SK-N-SH (cell line): ENCODE data around the gene UQCR11. TPM values are rescaled to one million over a fixed set of nuclear protein-coding genes. Genes with fewer than 3 reads are reported as not detected.

Source experiments
- CTCF ChIA-PET: fragments of 300-600, 350-600 bp; formaldehyde crosslinking; extraction: SDS; loops from one replicate; lab custom pipeline; 2021; lab: Yijun Ruan, JAX
- POLR2A ChIA-PET: fragments of 350-600 bp; sonication (Branson Sonifier 250); formaldehyde crosslinking; extraction: SDS; loops from one replicate; lab custom pipeline; 2020; ENCODE audit warnings: antibody characterized with exemption, inconsistent platforms; lab: Yijun Ruan, JAX
- DNase-seq: peaks from one replicate; pipeline ENCODE4 v3.0.0; 2012
- H2AFZ ChIP-seq: fragments of 200-600 bp; sonication (generic); 2 replicates; pipeline ENCODE4 v1.8.1; 2016; ENCODE audit warnings: antibody characterized with exemption, mild to moderate bottlenecking, low read depth
- H3F3A ChIP-seq: fragments of 200-600 bp; sonication (generic); replicated peaks from 2 replicates; pipeline ENCODE3; 2016; ENCODE audit warnings: antibody characterized with exemption, mild to moderate bottlenecking; ENCODE audit not compliant: insufficient read depth
- H3K27ac ChIP-seq, 2 experiments: fragments of 200-500 bp in 1 of 2; fragments of 200-600 bp in 1 of 2; sonication (Bioruptor generic) in 1 of 2; sonication (generic), shearing (Covaris generic) in 1 of 2; 2 replicates each; pipeline versions ENCODE4 v1.5.1 to v1.6.1; 2014 to 2016; ENCODE audit warnings: low read depth in 2 of 2, inconsistent platforms in 1 of 2, low read length in 1 of 2, mild to moderate bottlenecking in 1 of 2, mixed read lengths in 1 of 2
- H3K27me3 ChIP-seq: fragments of 200-600 bp; sonication (generic), shearing (Covaris generic); 2 replicates; pipeline ENCODE4 v1.6.1; 2016; ENCODE audit warnings: mixed run types; ENCODE audit not compliant: insufficient read depth
- H3K36me3 ChIP-seq, 2 experiments: fragments of 200-500 bp in 1 of 2; fragments of 200-600 bp in 1 of 2; sonication (Bioruptor generic) in 1 of 2; sonication (generic) in 1 of 2; replicated peaks in 1 of 2; 2 replicates each; pipeline versions ENCODE3 to v1.5.1; 2014 to 2016; ENCODE audit warnings: low read length in 1 of 2, mild to moderate bottlenecking in 1 of 2; ENCODE audit not compliant: insufficient read depth in 2 of 2, control insufficient read depth in 1 of 2
- H3K4me1 ChIP-seq, 2 experiments: fragments of 200-500 bp in 1 of 2; fragments of 200-600 bp in 1 of 2; sonication (Bioruptor generic) in 1 of 2; sonication (generic), shearing (Covaris generic) in 1 of 2; 2 replicates each; pipeline versions ENCODE4 v1.5.1 to v1.6.1; 2014 to 2016; ENCODE audit warnings: low read depth in 1 of 2, low read length in 1 of 2, mixed run types in 1 of 2; ENCODE audit not compliant: insufficient read depth in 2 of 2, control insufficient read depth in 1 of 2
- H3K4me2 ChIP-seq: fragments of 200-600 bp; sonication (generic), shearing (Covaris generic); 2 replicates; pipeline ENCODE4 v1.6.1; 2017; ENCODE audit warnings: mixed run types
- H3K4me3 ChIP-seq, 2 experiments: fragments of 200-500 bp in 1 of 2; fragments of 200-600 bp in 1 of 2; sonication (Bioruptor generic) in 1 of 2; sonication (generic), shearing (Covaris generic) in 1 of 2; 2 replicates each; pipeline versions ENCODE4 v1.5.1 to v1.8.1; 2014 to 2016; ENCODE audit warnings: low read depth in 2 of 2, inconsistent platforms in 1 of 2, low read length in 1 of 2, mild to moderate bottlenecking in 1 of 2, mixed read lengths in 1 of 2, moderate library complexity in 1 of 2
- H3K79me2 ChIP-seq: fragments of 200-600 bp; sonication (generic); 2 replicates; pipeline ENCODE4 v1.8.1; 2017; ENCODE audit warnings: mild to moderate bottlenecking; ENCODE audit not compliant: insufficient read depth
- H3K9ac ChIP-seq: fragments of 200-600 bp; sonication (generic); 2 replicates; pipeline ENCODE4 v1.6.1; 2017; ENCODE audit warnings: mixed run types
- H3K9me2 ChIP-seq: fragments of 200-600 bp; sonication (generic); 2 replicates; pipeline ENCODE4 v1.6.1; 2017; ENCODE audit warnings: mixed run types
- H3K9me3 ChIP-seq: fragments of 200-600 bp; sonication (generic); 2 replicates; pipeline ENCODE4 v1.6.1; 2017; ENCODE audit warnings: mixed run types, mild to moderate bottlenecking, moderate library complexity
- H4K20me1 ChIP-seq: fragments of 200-600 bp; sonication (generic); 2 replicates; pipeline ENCODE4 v1.6.1; 2017; ENCODE audit warnings: mild to moderate bottlenecking, mixed run types; ENCODE audit not compliant: insufficient read depth
- CHD2 ChIP-seq: fragments of 150-350 bp; IDR thresholded peaks from 2 replicates; pipeline ENCODE4 v1.6.1; 2018; ENCODE audit warnings: low read length; ENCODE audit not compliant: partially characterized antibody
- ELF1 ChIP-seq: IDR thresholded peaks from 2 replicates; pipeline ENCODE4 v1.4.0; 2012
- EP300 ChIP-seq, 2 experiments: IDR thresholded peaks; 2 replicates each; pipeline versions ENCODE4 v1.4.0 to v1.6.1; 2012; ENCODE audit warnings: borderline replicate concordance in 1 of 2, low read depth in 1 of 2, low read length in 1 of 2
- EZH2phosphoT487 ChIP-seq: fragments of 200-600 bp; sonication (generic); IDR thresholded peaks from 2 replicates; pipeline ENCODE4 v1.6.1; 2017; ENCODE audit warnings: low read depth, mixed run types, mild to moderate bottlenecking, antibody characterized with exemption, moderate library complexity, borderline replicate concordance
- GATA2 ChIP-seq: sonication (generic); formaldehyde crosslinking; IDR thresholded peaks from 2 replicates; pipeline ENCODE4 v1.5.0; 2020; ENCODE audit warnings: mild to moderate bottlenecking, missing genetic modification reagents
- JUND ChIP-seq: IDR thresholded peaks from 2 replicates; pipeline ENCODE4 v1.4.0; 2012
- NFIC ChIP-seq: IDR thresholded peaks from 2 replicates; pipeline ENCODE4 v1.4.0; 2012; ENCODE audit warnings: borderline replicate concordance
- NRF1 ChIP-seq: IDR thresholded peaks from 2 replicates; pipeline ENCODE4 v1.6.1; 2012; ENCODE audit warnings: low read depth, mild to moderate bottlenecking, low read length
- POLR2AphosphoS5 ChIP-seq: IDR thresholded peaks from 2 replicates; pipeline ENCODE4 v1.6.1; 2012; ENCODE audit warnings: low read depth, low read length
- RAD21 ChIP-seq: IDR thresholded peaks from 2 replicates; pipeline ENCODE4 v1.6.1; 2012; ENCODE audit warnings: mild to moderate bottlenecking, low read length
- RCOR1 ChIP-seq: fragments of 150-350 bp; IDR thresholded peaks from 2 replicates; pipeline ENCODE4 v1.6.1; 2017; ENCODE audit warnings: antibody characterized with exemption, low read length
- REST ChIP-seq: IDR thresholded peaks from 2 replicates; pipeline ENCODE4 v1.6.1; 2012; ENCODE audit warnings: mild to moderate bottlenecking, low read depth, low read length, moderate library complexity
- RFX5 ChIP-seq: IDR thresholded peaks from 2 replicates; pipeline ENCODE4 v1.6.1; 2012; ENCODE audit warnings: mild to moderate bottlenecking, improper control_type of control experiment, low read length
- RXRA ChIP-seq: IDR thresholded peaks from 2 replicates; pipeline ENCODE4 v1.4.0; 2012; ENCODE audit warnings: low read depth, mild to moderate bottlenecking, borderline replicate concordance
- SIN3A ChIP-seq: IDR thresholded peaks from 2 replicates; pipeline ENCODE4 v1.6.1; 2012; ENCODE audit warnings: low read depth, mild to moderate bottlenecking, low read length, moderate library complexity, borderline replicate concordance
- TAF1 ChIP-seq: IDR thresholded peaks from 2 replicates; pipeline ENCODE4 v1.6.1; 2012; ENCODE audit warnings: low read depth, mild to moderate bottlenecking, low read length, moderate library complexity, borderline replicate concordance
- TCF12 ChIP-seq: IDR thresholded peaks from 2 replicates; pipeline ENCODE4 v1.4.0; 2012
- TEAD4 ChIP-seq: IDR thresholded peaks from 2 replicates; pipeline ENCODE4 v1.4.0; 2012; ENCODE audit warnings: mild to moderate bottlenecking, borderline replicate concordance; ENCODE audit not compliant: insufficient read depth
- YY1 ChIP-seq: IDR thresholded peaks from 2 replicates; pipeline ENCODE4 v1.4.0; 2012; ENCODE audit warnings: low read depth, mild to moderate bottlenecking
- ZBTB33 ChIP-seq: IDR thresholded peaks from 2 replicates; pipeline ENCODE4 v1.4.0; 2012; ENCODE audit warnings: low read depth, borderline replicate concordance
- WGBS: methylation state at CpG from one replicate; pipeline ENCODE4 v1.1.6; 2017; ENCODE audit warnings: low lambda C conversion rate; 5-methylcytosine and 5-hydroxymethylcytosine counted together
- polyA plus RNA-seq, 3 experiments: library from polyadenylated mRNA; depleted of rRNA; stranded (reverse); fragments of >200 nt; gene quantifications; 2 replicates each; pipeline ENCODE4 v1.2.3, GENCODE V29; 2012
- TF ChIP-seq, protein P1 (sequence below): IDR thresholded peaks from 2 replicates; pipeline ENCODE4 v1.4.0; 2012; ENCODE audit warnings: low read depth

UQCR11 gene
- polyA plus RNA-seq, 1 of the 3 experiments (the other 2 are of a cell fraction): 372 TPM

DNA sequence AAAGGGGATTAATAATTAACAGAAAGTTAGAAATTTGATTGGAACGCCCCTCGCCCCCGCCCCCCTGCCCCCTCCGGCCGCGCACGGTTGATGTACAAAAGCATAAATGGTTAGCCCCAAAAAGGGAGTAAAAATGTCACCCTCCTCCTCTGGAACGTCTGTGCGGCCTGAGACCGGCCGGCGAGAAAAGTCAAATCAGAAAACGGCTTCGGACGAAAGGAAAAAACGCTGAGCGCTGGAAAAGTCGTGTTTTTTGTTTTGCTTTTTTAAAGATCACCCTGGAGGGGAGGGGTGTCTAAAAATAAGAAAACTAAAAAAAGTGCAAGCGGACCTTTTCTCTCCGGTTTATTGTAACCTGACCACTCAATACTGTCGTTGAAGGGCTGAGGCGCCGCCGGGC is 50.3 kb downstream of the UQCR11 start:
- peaks cover 45% of the 10 kb centered on the region for H4K20me1 ChIP-seq
- H3K79me2 ChIP-seq: peaks cover 40% of the 10 kb centered on the region
- H3K9ac ChIP-seq: no peak overlapping the region
- H3K4me2 ChIP-seq: no peak overlapping the region
- no peaks in the 10 kb centered on the region for H3K4me1 ChIP-seq
- H2AFZ ChIP-seq: no peak overlapping the region
- no peaks in the 10 kb centered on the region for H3F3A ChIP-seq
- no peaks in the 10 kb centered on the region for H3K27me3 ChIP-seq
- no peaks in the 10 kb centered on the region for H3K9me3 ChIP-seq
- no peak overlapping the region for H3K27ac ChIP-seq
- H3K36me3 ChIP-seq: peaks cover 0 to 2% of the 10 kb centered on the region in 2 experiments
- ChIA-PET POLR2A (no interaction called here), CTCF (interaction anchor here (0.8 to 1.6 kb wide), 3 partner anchors 9 to 228 kb away, joined by 3 to 6 read pairs (median 3); no protein-coding TSS in a partner anchor)
- H3K9me2 ChIP-seq: no peaks in the 10 kb centered on the region
- 94% methylated on average over 24 of the region's 24 CpGs for WGBS
- DNase-seq: no peak
- TF ChIP-seq RXRA (no peak), REST (no peak), GATA2 (CRISPR knock-in tag) (no peak), RCOR1 (no peak), JUND (no peak), TCF12 (no peak), YY1 (no peak), RAD21 (no peak), TAF1 (no peak), NFIC (no peak), POLR2AphosphoS5 (no peak), TEAD4 (no peak), SIN3A (no peak), EZH2phosphoT487 (no peak), NRF1 (no peak)
- TF ChIP-seq, protein P1, sequence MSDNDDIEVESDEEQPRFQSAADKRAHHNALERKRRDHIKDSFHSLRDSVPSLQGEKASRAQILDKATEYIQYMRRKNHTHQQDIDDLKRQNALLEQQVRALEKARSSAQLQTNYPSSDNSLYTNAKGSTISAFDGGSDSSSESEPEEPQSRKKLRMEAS: no peak
- H3K4me3 ChIP-seq: no peak overlapping the region

DNA sequence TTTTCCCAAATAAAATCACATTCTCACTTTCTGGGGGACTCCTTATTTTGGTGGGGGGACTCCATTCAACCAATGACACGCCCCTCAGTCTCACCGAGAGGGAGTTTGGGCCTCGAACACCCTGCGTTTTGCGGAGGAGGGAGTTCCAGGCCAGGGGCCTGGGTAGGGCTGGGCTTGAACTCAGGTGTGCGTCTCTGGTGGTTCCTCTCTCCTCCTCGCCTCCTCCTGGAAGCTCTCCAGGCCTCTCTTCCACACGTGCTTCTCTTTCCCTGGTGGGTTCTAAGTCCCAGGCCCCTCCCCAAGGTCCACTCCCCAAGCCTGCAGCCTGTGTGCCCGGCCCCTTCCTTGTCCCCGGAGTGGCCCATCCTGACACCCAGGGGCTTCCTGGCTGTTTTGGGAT is 51.8 kb downstream of the UQCR11 start:
- no peak overlapping the region for H2AFZ ChIP-seq
- H3K27me3 ChIP-seq: no peaks in the 10 kb centered on the region
- H3K36me3 ChIP-seq: peaks cover 0 to 2% of the 10 kb centered on the region in 2 experiments
- H3K27ac ChIP-seq: no peak overlapping the region
- no peaks in the 10 kb centered on the region for H3F3A ChIP-seq
- whole genome bisulfite sequencing: 98% methylated on average over 10 of the region's 10 CpGs
- no peak for DNase-seq
- peaks cover 29% of the 10 kb centered on the region for H4K20me1 ChIP-seq
- H3K9me2 ChIP-seq: no peaks in the 10 kb centered on the region
- POLR2A ChIA-PET: no interaction called here
- H3K9ac ChIP-seq: no peak overlapping the region
- H3K9me3 ChIP-seq: no peaks in the 10 kb centered on the region
- TF ChIP-seq EP300 (IDR thresholded peaks at IDR 0.05; ENCODE audit: borderline replicate concordance in 1 of 2, low read depth in 1 of 2, low read length in 1 of 2) (no peak), TCF12 (no peak), CHD2 (no peak), SIN3A (no peak), YY1 (no peak), ZBTB33 (no peak), JUND (no peak), RCOR1 (no peak), RFX5 (no peak), TEAD4 (no peak), GATA2 (CRISPR knock-in tag) (no peak), ELF1 (no peak)
- H3K4me2 ChIP-seq: no peak overlapping the region
- H3K4me1 ChIP-seq: no peaks in the 10 kb centered on the region
- CTCF ChIA-PET: interaction anchor here (1.5 to 1.6 kb wide), 2 partner anchors 229 to 273 kb away, joined by 3 read pairs; no protein-coding TSS in a partner anchor
- peaks cover 25% of the 10 kb centered on the region for H3K79me2 ChIP-seq
- H3K4me3 ChIP-seq: no peak overlapping the region
